ENCODE data around the gene AP3B2.

The AP3B2 gene, protein sequence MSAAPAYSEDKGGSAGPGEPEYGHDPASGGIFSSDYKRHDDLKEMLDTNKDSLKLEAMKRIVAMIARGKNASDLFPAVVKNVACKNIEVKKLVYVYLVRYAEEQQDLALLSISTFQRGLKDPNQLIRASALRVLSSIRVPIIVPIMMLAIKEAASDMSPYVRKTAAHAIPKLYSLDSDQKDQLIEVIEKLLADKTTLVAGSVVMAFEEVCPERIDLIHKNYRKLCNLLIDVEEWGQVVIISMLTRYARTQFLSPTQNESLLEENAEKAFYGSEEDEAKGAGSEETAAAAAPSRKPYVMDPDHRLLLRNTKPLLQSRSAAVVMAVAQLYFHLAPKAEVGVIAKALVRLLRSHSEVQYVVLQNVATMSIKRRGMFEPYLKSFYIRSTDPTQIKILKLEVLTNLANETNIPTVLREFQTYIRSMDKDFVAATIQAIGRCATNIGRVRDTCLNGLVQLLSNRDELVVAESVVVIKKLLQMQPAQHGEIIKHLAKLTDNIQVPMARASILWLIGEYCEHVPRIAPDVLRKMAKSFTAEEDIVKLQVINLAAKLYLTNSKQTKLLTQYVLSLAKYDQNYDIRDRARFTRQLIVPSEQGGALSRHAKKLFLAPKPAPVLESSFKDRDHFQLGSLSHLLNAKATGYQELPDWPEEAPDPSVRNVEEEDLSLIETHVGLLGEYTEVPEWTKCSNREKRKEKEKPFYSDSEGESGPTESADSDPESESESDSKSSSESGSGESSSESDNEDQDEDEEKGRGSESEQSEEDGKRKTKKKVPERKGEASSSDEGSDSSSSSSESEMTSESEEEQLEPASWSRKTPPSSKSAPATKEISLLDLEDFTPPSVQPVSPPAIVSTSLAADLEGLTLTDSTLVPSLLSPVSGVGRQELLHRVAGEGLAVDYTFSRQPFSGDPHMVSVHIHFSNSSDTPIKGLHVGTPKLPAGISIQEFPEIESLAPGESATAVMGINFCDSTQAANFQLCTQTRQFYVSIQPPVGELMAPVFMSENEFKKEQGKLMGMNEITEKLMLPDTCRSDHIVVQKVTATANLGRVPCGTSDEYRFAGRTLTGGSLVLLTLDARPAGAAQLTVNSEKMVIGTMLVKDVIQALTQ

DNA sequence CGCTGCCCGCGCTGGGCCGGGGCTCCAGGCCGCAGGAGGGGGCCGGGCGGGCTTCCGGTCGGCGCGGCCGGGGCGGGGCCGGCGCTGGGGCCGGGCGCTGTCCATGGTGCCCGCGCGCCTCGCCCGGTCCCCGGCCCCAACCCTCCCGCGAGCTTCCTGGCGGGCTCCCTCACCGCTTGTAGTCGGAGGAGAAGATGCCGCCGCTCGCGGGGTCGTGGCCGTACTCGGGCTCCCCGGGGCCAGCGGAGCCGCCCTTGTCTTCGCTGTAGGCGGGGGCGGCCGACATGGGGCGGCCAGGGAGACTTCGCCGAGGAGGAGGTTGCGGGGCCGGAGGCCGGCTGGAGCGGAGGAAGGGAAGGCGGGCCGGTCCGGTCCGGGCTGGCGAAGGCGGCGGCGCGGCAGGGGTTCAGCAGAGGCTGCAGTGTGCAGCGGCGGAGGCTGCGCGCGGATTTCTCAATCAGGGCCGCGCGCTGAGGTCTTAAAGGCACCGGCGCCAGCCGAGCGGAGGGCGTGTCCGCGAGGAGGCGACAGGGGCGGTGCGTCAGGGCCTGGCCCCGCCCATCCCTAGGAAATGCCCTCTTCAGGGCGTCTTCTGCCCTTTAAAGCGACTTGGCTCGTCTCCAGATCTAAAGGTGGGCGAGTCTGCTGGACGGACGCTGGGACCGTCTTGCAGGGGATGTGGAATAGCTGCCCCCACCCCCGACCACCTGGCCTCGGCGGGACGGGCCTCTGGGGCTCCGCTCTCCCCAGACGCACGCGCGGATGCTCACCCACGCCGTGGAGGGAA, at the start of gene AP3B2:
TSS of gene AP3B2 (minus strand) at position 455 of the 787 bp plus-strand sequence. CDS start at position 286, 169 bp downstream.
- H3K36me3 ChIP-seq (ENCODE audit: control insufficient read depth, low read depth, low read length): no peaks in the 10 kb centered on the region
- peaks cover 8% of the 10 kb centered on the region for H3K27me3 ChIP-seq (ENCODE audit: control insufficient read depth, insufficient read depth, low read length)
- H3K4me1 ChIP-seq (ENCODE audit: control insufficient read depth, low read depth, low read length): peaks cover 10% of the 10 kb centered on the region
- H3K4me3 ChIP-seq (ENCODE audit: low read length): peak within 1 kb of the TSS; percentile 75
- no peak within 1 kb of the TSS for H3K27ac ChIP-seq (ENCODE audit: low read length)
- peak within 1 kb of the TSS; percentile 47 for H3K9ac ChIP-seq (ENCODE audit: low read length)
- H3K9me3 ChIP-seq (ENCODE audit: control insufficient read depth, low read depth, low read length): no peaks in the 10 kb centered on the region

DNA sequence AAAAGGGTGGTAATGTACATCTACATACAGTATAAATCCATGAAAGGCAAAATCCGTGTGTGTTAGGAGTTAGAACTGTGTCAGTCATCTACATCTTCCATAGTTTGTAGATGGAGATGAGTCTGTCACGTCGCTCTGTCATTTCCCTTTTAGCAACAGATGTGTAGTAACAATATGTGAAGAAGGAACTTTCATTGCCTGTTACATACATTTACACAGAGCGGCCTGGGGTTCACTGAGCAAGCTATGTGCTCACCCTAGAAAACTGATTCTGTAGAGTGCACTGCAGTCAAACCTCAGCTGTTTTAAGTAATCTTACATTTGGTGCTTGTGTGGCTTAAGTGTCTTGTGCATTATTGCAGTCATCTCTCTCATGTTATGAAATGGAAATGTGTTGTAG, 41.6 kb upstream of the AP3B2 start:
- Histone ChIP-seq H3K9me3 (ENCODE audit: control insufficient read depth, low read depth, low read length) (no peaks in the 10 kb centered on the region), H3K4me3 (ENCODE audit: low read length) (peak overlapping the region; percentile 99), H3K27ac (ENCODE audit: low read length) (no peak overlapping the region), H3K4me1 (ENCODE audit: control insufficient read depth, low read depth, low read length) (no peaks in the 10 kb centered on the region), H3K27me3 (ENCODE audit: control insufficient read depth, insufficient read depth, low read length) (no peaks in the 10 kb centered on the region), H3K36me3 (ENCODE audit: control insufficient read depth, low read depth, low read length) (peaks cover 19% of the 10 kb centered on the region), H3K9ac (ENCODE audit: low read length) (peak overlapping the region; percentile 77)

DNA sequence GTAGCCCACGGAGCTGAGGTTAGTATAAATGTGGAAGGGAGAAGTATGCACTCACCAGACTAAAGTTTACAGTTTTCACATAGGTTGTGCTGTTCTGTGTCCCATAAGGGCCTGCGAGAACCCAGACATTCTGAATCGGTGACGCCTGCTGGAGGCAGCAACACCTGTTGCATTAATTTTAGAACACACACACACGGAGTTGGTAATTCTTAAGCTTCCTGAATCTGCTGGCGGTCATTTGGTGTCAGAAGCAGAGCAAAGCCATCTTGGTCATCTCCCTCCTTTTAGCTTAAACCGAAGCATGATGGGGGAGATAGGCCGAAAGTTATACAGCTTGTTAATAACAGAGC, 41.1 kb upstream of the AP3B2 start:
- no peaks in the 10 kb centered on the region for H3K9me3 ChIP-seq (ENCODE audit: control insufficient read depth, low read depth, low read length)
- peak overlapping the region; percentile 5 for H3K27ac ChIP-seq (ENCODE audit: low read length)
- H3K27me3 ChIP-seq (ENCODE audit: control insufficient read depth, insufficient read depth, low read length): no peaks in the 10 kb centered on the region
- no peaks in the 10 kb centered on the region for H3K4me1 ChIP-seq (ENCODE audit: control insufficient read depth, low read depth, low read length)
- peaks cover 14% of the 10 kb centered on the region for H3K36me3 ChIP-seq (ENCODE audit: control insufficient read depth, low read depth, low read length)
- peak overlapping the region; percentile 77 for H3K9ac ChIP-seq (ENCODE audit: low read length)
- peak overlapping the region; percentile 99 for H3K4me3 ChIP-seq (ENCODE audit: low read length)

DNA sequence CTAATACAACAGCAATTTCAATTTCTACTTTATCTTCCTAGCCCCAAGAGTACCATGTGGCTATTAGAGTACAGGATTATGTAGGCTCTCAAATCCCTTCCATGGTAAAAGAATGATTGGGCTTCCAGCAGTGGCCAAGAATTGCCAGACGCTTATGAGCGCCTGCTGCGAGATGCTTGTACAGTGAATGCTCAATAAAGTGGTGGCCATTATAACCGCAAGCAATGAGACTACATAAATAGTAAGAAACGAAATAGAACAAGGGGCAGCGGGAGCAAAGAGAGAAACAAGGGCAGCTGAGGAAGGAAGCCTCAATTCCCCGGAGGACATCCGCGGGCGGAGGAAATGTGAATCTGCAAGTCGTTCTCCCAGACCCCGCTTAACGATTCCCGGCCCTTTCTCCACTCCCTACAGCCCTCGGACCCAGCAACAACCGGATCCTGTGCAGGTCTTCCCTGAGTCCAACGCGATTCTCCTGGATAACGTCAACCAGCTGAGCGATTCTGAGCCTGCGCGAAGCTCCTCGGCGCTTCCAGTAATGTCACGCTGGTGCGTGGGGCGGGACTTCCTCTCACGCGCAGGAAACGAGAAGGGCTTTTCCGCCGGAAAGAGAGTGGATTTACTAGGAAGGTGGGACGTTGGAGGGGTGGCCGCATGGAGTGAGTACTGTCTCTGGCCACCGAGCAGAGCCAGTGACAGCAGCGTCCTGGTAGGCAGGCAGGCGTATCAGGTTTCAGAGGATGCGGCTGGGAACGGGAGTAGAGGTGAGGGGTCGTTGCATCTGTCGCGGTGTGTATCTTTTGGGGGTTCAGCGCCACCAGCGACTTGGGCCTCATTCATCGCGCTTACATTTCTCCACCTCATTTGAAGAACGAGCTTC, 40.5 kb upstream of the AP3B2 start:
- Histone ChIP-seq H3K9me3 (ENCODE audit: control insufficient read depth, low read depth, low read length) (no peaks in the 10 kb centered on the region), H3K36me3 (ENCODE audit: control insufficient read depth, low read depth, low read length) (peaks cover 9% of the 10 kb centered on the region), H3K9ac (ENCODE audit: low read length) (peak overlapping the region; percentile 77), H3K4me1 (ENCODE audit: control insufficient read depth, low read depth, low read length) (no peaks in the 10 kb centered on the region), H3K4me3 (ENCODE audit: low read length) (peak overlapping the region; percentile 99), H3K27ac (ENCODE audit: low read length) (peak overlapping the region; percentile 5), H3K27me3 (ENCODE audit: control insufficient read depth, insufficient read depth, low read length) (no peaks in the 10 kb centered on the region)

DNA sequence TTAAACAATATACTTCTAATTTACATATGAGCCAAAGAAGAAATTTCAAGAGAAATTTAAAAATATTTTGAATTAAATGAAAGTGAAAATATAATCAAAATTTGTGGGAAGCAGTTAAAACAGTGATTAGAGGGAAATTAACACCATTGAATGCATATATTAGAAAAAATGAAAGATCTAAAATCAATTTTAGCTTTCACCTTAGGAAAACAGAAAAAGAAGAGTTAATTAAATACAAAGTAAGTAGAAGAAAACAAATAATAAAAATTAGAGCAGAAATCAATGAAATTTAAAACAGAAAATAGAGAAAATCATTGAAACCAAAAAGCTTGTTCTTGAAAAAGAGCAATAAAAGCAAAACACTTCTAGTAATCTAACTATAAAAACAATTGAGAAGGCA, 38.6 kb upstream of the AP3B2 start:
- Histone ChIP-seq H3K27me3 (ENCODE audit: control insufficient read depth, insufficient read depth, low read length) (no peaks in the 10 kb centered on the region), H3K36me3 (ENCODE audit: control insufficient read depth, low read depth, low read length) (no peaks in the 10 kb centered on the region), H3K9me3 (ENCODE audit: control insufficient read depth, low read depth, low read length) (no peaks in the 10 kb centered on the region), H3K27ac (ENCODE audit: low read length) (no peak overlapping the region), H3K4me3 (ENCODE audit: low read length) (no peak overlapping the region), H3K4me1 (ENCODE audit: control insufficient read depth, low read depth, low read length) (no peaks in the 10 kb centered on the region), H3K9ac (ENCODE audit: low read length) (no peak overlapping the region)

DNA sequence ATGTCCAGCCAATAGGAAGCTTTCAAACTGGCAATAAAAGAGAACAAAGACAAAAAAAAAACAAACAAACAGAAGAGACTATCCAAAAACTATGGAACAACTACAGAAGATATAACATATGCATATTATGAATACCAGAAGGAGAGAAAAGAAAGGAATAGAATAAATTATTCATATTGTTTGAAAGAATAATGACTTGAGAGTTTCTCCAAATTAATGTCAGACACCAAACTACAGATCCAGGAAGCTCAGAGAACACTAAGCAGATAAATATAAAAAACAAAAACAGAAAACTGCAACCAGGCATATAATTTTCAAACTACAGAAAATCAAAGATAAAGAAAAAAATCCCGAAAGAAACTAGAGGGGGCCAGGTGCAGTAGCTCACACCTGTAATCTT, 34.1 kb upstream of the AP3B2 start:
- H3K9ac ChIP-seq (ENCODE audit: low read length): no peak overlapping the region
- H3K27me3 ChIP-seq (ENCODE audit: control insufficient read depth, insufficient read depth, low read length): no peaks in the 10 kb centered on the region
- no peaks in the 10 kb centered on the region for H3K4me1 ChIP-seq (ENCODE audit: control insufficient read depth, low read depth, low read length)
- no peak overlapping the region for H3K27ac ChIP-seq (ENCODE audit: low read length)
- no peaks in the 10 kb centered on the region for H3K9me3 ChIP-seq (ENCODE audit: control insufficient read depth, low read depth, low read length)
- no peak overlapping the region for H3K4me3 ChIP-seq (ENCODE audit: low read length)
- no peaks in the 10 kb centered on the region for H3K36me3 ChIP-seq (ENCODE audit: control insufficient read depth, low read depth, low read length)

DNA sequence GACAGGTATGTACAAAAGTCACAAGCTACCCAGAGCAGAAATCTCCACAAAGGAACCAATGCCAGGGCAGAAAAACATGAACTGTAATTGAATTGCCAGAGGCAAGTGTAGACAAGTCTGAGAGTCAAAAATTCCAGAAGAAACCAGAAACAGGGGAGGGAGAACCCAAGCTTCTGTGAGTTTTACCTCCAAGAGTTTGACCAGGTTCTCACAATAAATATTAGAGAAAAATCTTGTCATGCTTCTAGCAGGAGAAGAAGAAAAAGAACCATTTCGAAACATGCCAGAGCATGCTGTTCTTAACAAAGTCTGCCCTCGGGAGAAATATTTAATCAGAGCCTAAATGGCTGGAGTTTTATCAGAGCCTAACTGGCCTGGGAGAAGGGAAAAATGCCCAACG, 32.5 kb upstream of the AP3B2 start:
- H3K36me3 ChIP-seq (ENCODE audit: control insufficient read depth, low read depth, low read length): no peaks in the 10 kb centered on the region
- H3K27ac ChIP-seq (ENCODE audit: low read length): no peak overlapping the region
- H3K9ac ChIP-seq (ENCODE audit: low read length): no peak overlapping the region
- no peaks in the 10 kb centered on the region for H3K27me3 ChIP-seq (ENCODE audit: control insufficient read depth, insufficient read depth, low read length)
- no peaks in the 10 kb centered on the region for H3K9me3 ChIP-seq (ENCODE audit: control insufficient read depth, low read depth, low read length)
- H3K4me3 ChIP-seq (ENCODE audit: low read length): no peak overlapping the region
- H3K4me1 ChIP-seq (ENCODE audit: control insufficient read depth, low read depth, low read length): no peaks in the 10 kb centered on the region

DNA sequence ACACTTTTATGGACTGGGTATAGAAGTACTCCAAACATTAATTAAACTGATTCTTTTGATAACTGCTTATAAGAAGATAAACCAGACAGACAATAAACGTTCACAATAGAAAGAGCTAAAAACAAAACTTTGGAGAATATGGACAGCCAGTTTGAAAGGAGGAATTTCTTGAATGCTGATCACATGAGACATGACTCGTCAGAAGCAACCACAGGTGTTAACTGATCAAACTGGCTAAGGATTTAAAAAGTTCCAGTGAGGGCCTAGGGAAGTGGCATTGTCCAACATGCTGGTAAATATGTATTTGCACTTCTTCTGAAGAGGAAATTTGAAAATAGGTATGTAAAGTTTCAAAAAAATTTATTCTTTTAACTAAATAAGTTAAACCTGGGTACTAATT, 29.4 kb upstream of the AP3B2 start:
- H3K27ac ChIP-seq (ENCODE audit: low read length): no peak overlapping the region
- H3K9me3 ChIP-seq (ENCODE audit: control insufficient read depth, low read depth, low read length): no peaks in the 10 kb centered on the region
- H3K36me3 ChIP-seq (ENCODE audit: control insufficient read depth, low read depth, low read length): no peaks in the 10 kb centered on the region
- H3K9ac ChIP-seq (ENCODE audit: low read length): no peak overlapping the region
- no peak overlapping the region for H3K4me3 ChIP-seq (ENCODE audit: low read length)
- no peaks in the 10 kb centered on the region for H3K27me3 ChIP-seq (ENCODE audit: control insufficient read depth, insufficient read depth, low read length)
- no peaks in the 10 kb centered on the region for H3K4me1 ChIP-seq (ENCODE audit: control insufficient read depth, low read depth, low read length)

DNA sequence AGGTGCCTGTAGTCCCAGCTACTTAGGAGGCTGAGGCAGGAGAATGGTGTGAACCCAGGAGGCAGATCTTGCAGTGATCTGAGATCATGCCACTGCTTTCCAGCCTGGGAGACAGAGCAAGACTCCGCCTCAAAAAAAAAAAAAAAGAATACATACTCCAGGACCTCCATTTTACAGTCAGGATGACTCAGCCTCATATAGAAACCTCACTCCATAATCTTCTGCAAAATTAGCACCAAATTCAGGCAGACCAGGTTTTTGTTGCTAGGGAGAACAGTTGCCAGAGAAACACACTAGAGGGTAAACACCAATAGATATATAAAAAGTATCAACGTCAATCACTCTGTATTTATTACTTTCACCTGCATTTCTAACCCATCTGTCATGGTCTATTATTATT, 28.3 kb upstream of the AP3B2 start:
- no peaks in the 10 kb centered on the region for H3K4me1 ChIP-seq (ENCODE audit: control insufficient read depth, low read depth, low read length)
- no peak overlapping the region for H3K9ac ChIP-seq (ENCODE audit: low read length)
- no peak overlapping the region for H3K4me3 ChIP-seq (ENCODE audit: low read length)
- H3K27ac ChIP-seq (ENCODE audit: low read length): no peak overlapping the region
- no peaks in the 10 kb centered on the region for H3K36me3 ChIP-seq (ENCODE audit: control insufficient read depth, low read depth, low read length)
- H3K27me3 ChIP-seq (ENCODE audit: control insufficient read depth, insufficient read depth, low read length): no peaks in the 10 kb centered on the region
- H3K9me3 ChIP-seq (ENCODE audit: control insufficient read depth, low read depth, low read length): no peaks in the 10 kb centered on the region

DNA sequence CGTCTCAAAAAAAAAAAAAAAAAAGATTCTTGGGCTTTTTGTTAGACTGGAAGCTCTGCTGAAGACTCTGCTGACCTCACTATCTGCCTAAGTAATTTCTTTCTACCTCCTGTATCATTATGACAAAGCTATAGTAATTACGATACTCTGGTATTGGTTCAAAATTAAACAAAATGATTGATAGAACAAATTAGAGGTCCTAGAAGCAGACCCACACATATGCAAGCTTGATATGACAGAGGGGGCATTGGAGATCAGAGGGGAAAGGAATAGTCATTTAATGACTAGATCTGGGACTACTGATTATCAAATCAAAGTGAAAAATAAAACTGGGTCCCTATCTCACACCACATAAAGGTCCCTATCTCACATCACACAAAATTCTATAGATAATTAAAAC, 21.9 kb upstream of the AP3B2 start:
- no peaks in the 10 kb centered on the region for H3K36me3 ChIP-seq (ENCODE audit: control insufficient read depth, low read depth, low read length)
- H3K9me3 ChIP-seq (ENCODE audit: control insufficient read depth, low read depth, low read length): no peaks in the 10 kb centered on the region
- no peak overlapping the region for H3K9ac ChIP-seq (ENCODE audit: low read length)
- H3K27me3 ChIP-seq (ENCODE audit: control insufficient read depth, insufficient read depth, low read length): no peaks in the 10 kb centered on the region
- no peak overlapping the region for H3K27ac ChIP-seq (ENCODE audit: low read length)
- H3K4me3 ChIP-seq (ENCODE audit: low read length): no peak overlapping the region
- H3K4me1 ChIP-seq (ENCODE audit: control insufficient read depth, low read depth, low read length): no peaks in the 10 kb centered on the region
